GM11168 (cell line): ENCODE measurements around the gene TES.

Experiments used
- in situ Hi-C: fragments of 300-500 bp; cut with MboI; formaldehyde crosslinking; loops from one replicate; pipeline ENCODE4 v1.12.0; 2022; ENCODE audit warnings: low sequenced_read_pairs; ENCODE audit not compliant: unreplicated experiment

The TES gene

GRCh38 chr7:116185956-116186355 is 24.4 kb upstream of the TES start:
- in situ Hi-C loops: no loop called here

- in situ Hi-C loops: no loop called here
Measured at GRCh38 chr7:116187400-116187799, 22.9 kb upstream of the TES start.

- in situ Hi-C loops: no loop called here
Measured at GRCh38 chr7:116193329-116194087, 16.8 kb upstream of the TES start.

- in situ Hi-C loops: no loop called here
Measured at GRCh38 chr7:116194115-116194514, 16.2 kb upstream of the TES start.

- in situ Hi-C loops: no loop called here
Measured at GRCh38 chr7:116195451-116195850, 14.9 kb upstream of the TES start.

GRCh38 chr7:116196947-116197346 is 13.4 kb upstream of the TES start:
- in situ Hi-C loops: no loop called here

GRCh38 chr7:116197360-116197759 is 13.0 kb upstream of the TES start:
- in situ Hi-C loops: no loop called here

GRCh38 chr7:116198748-116199410 is 11.5 kb upstream of the TES start:
- in situ Hi-C loops: no loop called here

GRCh38 chr7:116200963-116201362 is 9.4 kb upstream of the TES start:
- in situ Hi-C loops: no loop called here

- in situ Hi-C loops: no loop called here
Measured at GRCh38 chr7:116206141-116206540, 4.2 kb upstream of the TES start.

- in situ Hi-C loops: no loop called here
Measured at GRCh38 chr7:116208919-116209318, 1.4 kb upstream of the TES start.

GRCh38 chr7:116209561-116210070 is 723 bp upstream of the TES start:
- in situ Hi-C loops: no loop called here

GRCh38 chr7:116211006-116211912 is 920 bp downstream of the TES start:
- in situ Hi-C loops: no loop called here

- in situ Hi-C loops: no loop called here
Measured at GRCh38 chr7:116211913-116212596, 1.7 kb downstream of the TES start.

- in situ Hi-C loops: no loop called here
Measured at GRCh38 chr7:116212869-116213268, 2.5 kb downstream of the TES start.

GRCh38 chr7:116213361-116214130 is 3.2 kb downstream of the TES start:
- in situ Hi-C loops: no loop called here

- in situ Hi-C loops: no loop called here
Measured at GRCh38 chr7:116214921-116215320, 4.6 kb downstream of the TES start.

GRCh38 chr7:116215551-116215950 is 5.2 kb downstream of the TES start:
- in situ Hi-C loops: no loop called here

GRCh38 chr7:116216956-116217571 is 6.7 kb downstream of the TES start:
- in situ Hi-C loops: no loop called here
